GM18858 (cell line): ENCODE measurements around the gene XIRP2.
A peak's percentile ranks its signal among the peaks of the same experiment; 100 is the strongest.

Source experiments
- ATAC-seq: cut with Tn5 transposase; IDR thresholded peaks from one replicate; pipeline ENCODE4 v1.9.1; 2021; ENCODE audit not compliant: unreplicated experiment

The XIRP2 gene

GRCh38 chr2:167275046-167275445 is 386.8 kb downstream of the XIRP2 start:
- no peak for ATAC-seq

GRCh38 chr2:167279810-167280209 is 391.5 kb downstream of the XIRP2 start:
- ATAC-seq = no peak

DNA sequence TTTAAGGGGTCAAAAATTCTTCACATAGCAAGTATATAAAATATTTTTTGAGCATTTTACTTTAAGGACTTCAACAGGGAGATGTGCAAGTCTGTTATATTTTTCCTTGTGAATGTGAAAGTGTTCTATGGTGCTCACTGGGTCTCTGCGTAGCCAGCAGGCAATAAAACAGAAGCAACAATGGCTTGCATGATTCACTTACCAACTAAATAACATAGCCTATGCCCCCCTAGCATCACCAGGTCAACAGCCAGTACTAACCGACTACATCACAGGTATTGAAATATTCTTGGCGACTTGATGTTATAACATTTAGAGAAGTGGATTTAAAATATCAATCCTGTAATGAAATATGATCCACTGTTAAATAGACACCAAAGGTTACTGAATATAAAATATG is 398.9 kb downstream of the XIRP2 start:
- no peak for ATAC-seq

DNA sequence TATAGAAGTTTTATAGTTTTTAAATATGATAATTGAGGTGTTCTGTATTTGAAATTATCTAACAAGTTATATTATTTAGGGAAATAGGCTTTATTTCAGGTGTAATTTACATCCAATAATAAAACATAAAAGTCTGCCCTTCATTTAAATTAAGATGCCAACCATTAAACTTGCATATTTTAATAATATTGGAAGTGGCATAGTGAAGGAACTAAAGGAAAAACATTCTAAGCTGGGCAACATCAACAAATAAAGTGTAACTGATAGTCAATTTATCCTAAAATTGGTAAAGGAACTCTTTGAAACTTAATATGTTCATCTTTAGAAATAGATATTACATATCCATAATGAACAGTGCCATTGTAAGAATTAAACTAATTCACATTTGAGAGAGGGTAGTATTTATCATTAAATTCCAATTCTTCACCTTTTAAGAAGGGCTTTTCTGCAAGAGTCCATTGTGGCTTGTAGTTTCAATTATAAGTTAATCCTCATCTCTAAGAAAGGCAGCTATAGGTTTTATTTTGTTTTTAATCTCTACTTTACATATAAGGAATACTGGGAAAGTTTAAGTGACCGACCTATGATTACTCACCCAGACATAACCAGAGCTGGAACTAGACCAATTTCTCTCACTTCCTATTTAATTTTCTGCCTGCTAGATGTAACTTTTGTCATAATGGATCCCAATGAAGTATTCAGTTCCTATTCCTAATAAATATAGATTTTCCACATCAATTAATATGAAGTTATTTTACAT is 401.6 kb downstream of the XIRP2 start:
- no peak for ATAC-seq

GRCh38 chr2:167292430-167293171 is 404.3 kb downstream of the XIRP2 start, which contains the start of gene B3GALT1:
TSS of gene B3GALT1 (plus strand) at chr2:167293001.
- peak; percentile 99 for ATAC-seq

- ATAC-seq = no peak
Observed at GRCh38 chr2:167293172-167293781, 405.0 kb downstream of the XIRP2 start.

DNA sequence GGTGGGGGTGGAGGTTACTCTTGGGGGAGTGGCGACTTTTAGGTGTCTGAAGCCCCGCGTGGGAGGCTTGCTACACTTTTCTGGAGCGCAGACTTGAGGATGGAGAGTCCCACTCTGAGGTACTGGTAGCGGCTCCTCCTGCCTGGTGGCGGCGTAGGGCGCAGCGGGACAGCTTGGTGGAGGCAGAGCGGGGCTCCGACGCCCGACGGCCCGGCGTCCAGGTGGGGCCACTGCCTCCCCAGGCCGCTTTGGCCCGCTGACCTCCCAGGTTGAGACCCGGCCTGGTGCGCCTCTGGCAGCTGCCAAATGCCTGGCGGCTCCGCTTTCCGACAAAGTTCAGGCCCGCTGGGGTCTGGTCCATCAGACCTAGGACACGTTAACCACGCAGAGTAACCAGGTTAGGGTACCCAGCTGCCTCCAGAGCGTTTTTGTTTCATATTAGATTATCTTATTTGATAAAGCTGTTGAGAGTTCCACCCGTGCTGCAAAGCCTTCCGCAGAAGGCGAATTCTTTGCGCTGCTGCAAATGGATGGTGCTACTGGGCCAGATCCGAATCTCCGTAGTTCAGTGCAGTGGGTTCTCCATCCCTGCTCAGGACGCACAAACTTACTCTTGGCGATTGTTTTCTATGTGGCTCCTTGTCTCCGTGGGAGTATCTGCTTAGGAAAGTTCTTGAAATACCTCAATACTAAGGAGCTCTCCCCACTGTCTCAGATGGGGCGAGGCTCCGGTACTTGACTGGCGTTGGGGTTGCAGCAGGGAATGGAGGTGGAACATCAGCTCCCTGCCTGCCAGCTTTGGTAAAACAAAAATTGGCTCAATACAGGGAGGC is 405.9 kb downstream of the XIRP2 start:
- ATAC-seq = no peak

DNA sequence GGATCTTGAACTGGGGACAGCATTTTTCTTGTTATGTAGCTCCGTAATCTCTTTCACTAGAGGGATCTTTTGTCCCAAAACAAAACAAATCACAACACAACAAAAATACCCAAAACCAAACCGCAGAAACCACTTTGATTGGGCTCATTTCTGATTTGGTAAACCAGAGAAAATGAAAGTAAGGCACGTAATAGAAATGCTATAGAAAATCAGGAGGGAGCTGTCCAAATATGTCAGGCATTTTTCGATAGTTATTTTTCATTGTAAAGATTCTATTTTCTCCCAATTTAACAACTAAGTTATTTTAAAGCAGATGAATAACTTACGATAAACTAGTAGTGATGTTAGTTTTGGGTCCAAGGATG is 406.5 kb downstream of the XIRP2 start:
- no peak for ATAC-seq

DNA sequence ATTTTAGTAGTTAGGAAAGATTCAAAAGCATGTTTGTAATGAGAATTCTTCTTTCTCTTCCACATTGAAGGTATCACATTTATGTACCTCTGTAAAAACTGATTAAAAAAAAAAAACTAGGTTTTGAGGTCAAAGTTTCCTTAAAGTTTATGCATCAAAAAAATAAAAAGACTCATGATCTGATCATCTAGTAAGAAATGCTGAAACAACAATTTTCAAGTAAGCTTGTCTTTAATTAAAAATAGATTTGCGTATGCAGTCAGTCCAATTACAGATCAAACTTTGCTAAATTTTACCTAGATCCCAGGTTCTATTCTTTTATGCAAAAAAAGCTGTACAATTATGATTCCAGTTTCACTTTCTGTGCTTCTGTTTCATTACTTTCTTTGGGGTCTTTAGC is 409.0 kb downstream of the XIRP2 start:
- ATAC-seq = no peak

GRCh38 chr2:167298017-167298416 is 409.7 kb downstream of the XIRP2 start:
- no peak for ATAC-seq
